GM19463 (cell line): ENCODE data around the gene GMEB2.
"Not testable (repeated sequence)": the region's sequence is repeated elsewhere in the genome, so short reads cannot be mapped to it uniquely, and the experiment has no call there.

Experiments used
- ATAC-seq: cut with Tn5 transposase; IDR thresholded peaks from one replicate; pipeline ENCODE4 v1.9.1; 2021; ENCODE audit warnings: mild to moderate bottlenecking, moderate library complexity; ENCODE audit not compliant: unreplicated experiment

Gene GMEB2

GRCh38 chr20:63562461-63563224, 64.3 kb downstream of the GMEB2 start:
- no peak for ATAC-seq

- ATAC-seq, result no peak
Measured at GRCh38 chr20:63561624-63562396, 65.1 kb downstream of the GMEB2 start.

GRCh38 chr20:63560856-63561609, 65.9 kb downstream of the GMEB2 start:
- no peak for ATAC-seq

GRCh38 chr20:63560333-63560805, 66.5 kb downstream of the GMEB2 start:
- ATAC-seq, result no peak

- ATAC-seq, result not testable (repeated sequence)
Measured at GRCh38 chr20:63559485-63560332, 67.2 kb downstream of the GMEB2 start.

GRCh38 chr20:63558804-63559484, 68.0 kb downstream of the GMEB2 start:
- no peak for ATAC-seq

GRCh38 chr20:63557481-63557891, 69.4 kb downstream of the GMEB2 start:
- ATAC-seq, result no peak

GRCh38 chr20:63556873-63557478, 69.9 kb downstream of the GMEB2 start:
- no peak for ATAC-seq

GRCh38 chr20:63555661-63556381, 71.1 kb downstream of the GMEB2 start:
- no peak for ATAC-seq

GRCh38 chr20:63554361-63555278, 72.3 kb downstream of the GMEB2 start:
- no peak for ATAC-seq

GRCh38 chr20:63553933-63554290, 73.0 kb downstream of the GMEB2 start, which contains the start of gene FNDC11:
Gene FNDC11, plus strand, starts transcription at chr20:63554159. Its CDS starts 1,505 bp downstream, at chr20:63555664.
- ATAC-seq, result peak; percentile 30

GRCh38 chr20:63553251-63553932, 73.5 kb downstream of the GMEB2 start:
- peak; percentile 39 for ATAC-seq

GRCh38 chr20:63552481-63553249, 74.2 kb downstream of the GMEB2 start:
- ATAC-seq, result peak; percentile 31

- no peak for ATAC-seq
Measured at GRCh38 chr20:63551068-63551467, 75.8 kb downstream of the GMEB2 start.

GRCh38 chr20:63549679-63550282, 77.1 kb downstream of the GMEB2 start:
- ATAC-seq, result no peak

GRCh38 chr20:63549019-63549418, 77.9 kb downstream of the GMEB2 start:
- no peak for ATAC-seq
